ENCODE results near the gene ARMC12. TPM values are rescaled to one million over a fixed set of nuclear protein-coding genes. Genes with fewer than 3 reads are reported as not detected.

Gene ARMC12
- total and polyA plus RNA-seq, 2 of the 13 experiments (the other 11 are each of a cell fraction or from before 2014, with no cell fraction given), result 1.3 TPM; not detected in 1

GRCh38 chr6:35722121-35722761, 14.6 kb upstream of the ARMC12 start (continued):
- TF ChIP-seq, protein P1, sequence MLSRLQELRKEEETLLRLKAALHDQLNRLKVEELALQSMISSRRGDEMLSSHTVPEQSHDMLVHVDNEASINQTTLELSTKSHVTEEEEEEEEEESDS (CRISPR knock-in tag; IDR thresholded peaks at IDR 0.05; ENCODE audit: borderline replicate concordance), result no peak
- no peak for TF ChIP-seq CCAR2 (optimal IDR thresholded peaks at IDR 0.05; ENCODE audit: low read depth, low read length)
- peak; percentile 21; the same call in 1 of the 2 replicates for TF ChIP-seq ZNF614 (CRISPR knock-in tag; IDR thresholded peaks at IDR 0.05; ENCODE audit: borderline replicate concordance)
- 0 out of 2 replicates have a peak, but pooled peaks have one; percentile 37 for TF ChIP-seq THRA (CRISPR knock-in tag; IDR thresholded peaks at IDR 0.05; ENCODE audit: borderline replicate concordance)
- TF ChIP-seq RARG (CRISPR knock-in tag; IDR thresholded peaks at IDR 0.05; ENCODE audit: low read depth), result no peak
- TF ChIP-seq KDM5B (CRISPR knock-in tag; IDR thresholded peaks at IDR 0.05; ENCODE audit: borderline replicate concordance), result no peak; the same call in 1 of the 2 replicates
- TF ChIP-seq, protein P2, sequence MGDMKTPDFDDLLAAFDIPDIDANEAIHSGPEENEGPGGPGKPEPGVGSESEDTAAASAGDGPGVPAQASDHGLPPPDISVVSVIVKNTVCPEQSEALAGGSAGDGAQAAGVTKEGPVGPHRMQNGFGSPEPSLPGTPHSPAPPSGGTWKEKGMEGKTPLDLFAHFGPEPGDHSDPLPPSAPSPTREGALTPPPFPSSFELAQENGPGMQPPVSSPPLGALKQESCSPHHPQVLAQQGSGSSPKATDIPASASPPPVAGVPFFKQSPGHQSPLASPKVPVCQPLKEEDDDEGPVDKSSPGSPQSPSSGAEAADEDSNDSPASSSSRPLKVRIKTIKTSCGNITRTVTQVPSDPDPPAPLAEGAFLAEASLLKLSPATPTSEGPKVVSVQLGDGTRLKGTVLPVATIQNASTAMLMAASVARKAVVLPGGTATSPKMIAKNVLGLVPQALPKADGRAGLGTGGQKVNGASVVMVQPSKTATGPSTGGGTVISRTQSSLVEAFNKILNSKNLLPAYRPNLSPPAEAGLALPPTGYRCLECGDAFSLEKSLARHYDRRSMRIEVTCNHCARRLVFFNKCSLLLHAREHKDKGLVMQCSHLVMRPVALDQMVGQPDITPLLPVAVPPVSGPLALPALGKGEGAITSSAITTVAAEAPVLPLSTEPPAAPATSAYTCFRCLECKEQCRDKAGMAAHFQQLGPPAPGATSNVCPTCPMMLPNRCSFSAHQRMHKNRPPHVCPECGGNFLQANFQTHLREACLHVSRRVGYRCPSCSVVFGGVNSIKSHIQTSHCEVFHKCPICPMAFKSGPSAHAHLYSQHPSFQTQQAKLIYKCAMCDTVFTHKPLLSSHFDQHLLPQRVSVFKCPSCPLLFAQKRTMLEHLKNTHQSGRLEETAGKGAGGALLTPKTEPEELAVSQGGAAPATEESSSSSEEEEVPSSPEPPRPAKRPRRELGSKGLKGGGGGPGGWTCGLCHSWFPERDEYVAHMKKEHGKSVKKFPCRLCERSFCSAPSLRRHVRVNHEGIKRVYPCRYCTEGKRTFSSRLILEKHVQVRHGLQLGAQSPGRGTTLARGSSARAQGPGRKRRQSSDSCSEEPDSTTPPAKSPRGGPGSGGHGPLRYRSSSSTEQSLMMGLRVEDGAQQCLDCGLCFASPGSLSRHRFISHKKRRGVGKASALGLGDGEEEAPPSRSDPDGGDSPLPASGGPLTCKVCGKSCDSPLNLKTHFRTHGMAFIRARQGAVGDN (CRISPR knock-in tag; IDR thresholded peaks at IDR 0.05), result peak; percentile 98
- no peak for TF ChIP-seq CCDC6 (CRISPR knock-in tag; IDR thresholded peaks at IDR 0.05)
- no peak; the same call in 1 of the 2 replicates for TF ChIP-seq ZMYM4 (CRISPR knock-in tag; IDR thresholded peaks at IDR 0.05)
- TF ChIP-seq ZSCAN9 (CRISPR knock-in tag; IDR thresholded peaks at IDR 0.05; ENCODE audit: borderline replicate concordance), result no peak
- TF ChIP-seq, protein P3, sequence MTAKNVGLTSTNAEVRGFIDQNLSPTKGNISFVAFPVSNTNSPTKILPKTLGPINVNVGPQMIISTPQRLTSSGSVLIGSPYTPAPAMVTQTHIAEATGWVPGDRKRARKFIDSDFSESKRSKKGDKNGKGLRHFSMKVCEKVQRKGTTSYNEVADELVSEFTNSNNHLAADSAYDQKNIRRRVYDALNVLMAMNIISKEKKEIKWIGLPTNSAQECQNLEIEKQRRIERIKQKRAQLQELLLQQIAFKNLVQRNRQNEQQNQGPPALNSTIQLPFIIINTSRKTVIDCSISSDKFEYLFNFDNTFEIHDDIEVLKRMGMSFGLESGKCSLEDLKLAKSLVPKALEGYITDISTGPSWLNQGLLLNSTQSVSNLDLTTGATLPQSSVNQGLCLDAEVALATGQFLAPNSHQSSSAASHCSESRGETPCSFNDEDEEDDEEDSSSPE (CRISPR knock-in tag; IDR thresholded peaks at IDR 0.05), result peak; percentile 60
- no peak for TF ChIP-seq ZNF281 (CRISPR knock-in tag; IDR thresholded peaks at IDR 0.05; ENCODE audit: borderline replicate concordance)
- 0 out of 2 replicates have a peak, but pooled peaks have one; percentile 19 for TF ChIP-seq MEIS2 (CRISPR knock-in tag; IDR thresholded peaks at IDR 0.05)
- no peak for TF ChIP-seq FOXA3 (CRISPR knock-in tag; IDR thresholded peaks at IDR 0.05)
- TF ChIP-seq TRAFD1 (CRISPR knock-in tag; IDR thresholded peaks at IDR 0.05; ENCODE audit: borderline replicate concordance), result no peak
- peak; percentile 81 for TF ChIP-seq GABPB1 (CRISPR knock-in tag; IDR thresholded peaks at IDR 0.05)

Measured in HepG2 (cell line).